Measurements from ENCODE around the gene PSMB11.

Gene PSMB11

GRCh38 chr14:23089498-23090253, 47.7 kb downstream of the PSMB11 start:
- no peak for DNase-seq

GRCh38 chr14:23090254-23090636, 48.2 kb downstream of the PSMB11 start:
- DNase-seq = no peak

GRCh38 chr14:23091294-23092225, 49.5 kb downstream of the PSMB11 start:
- no peak for DNase-seq

DNA sequence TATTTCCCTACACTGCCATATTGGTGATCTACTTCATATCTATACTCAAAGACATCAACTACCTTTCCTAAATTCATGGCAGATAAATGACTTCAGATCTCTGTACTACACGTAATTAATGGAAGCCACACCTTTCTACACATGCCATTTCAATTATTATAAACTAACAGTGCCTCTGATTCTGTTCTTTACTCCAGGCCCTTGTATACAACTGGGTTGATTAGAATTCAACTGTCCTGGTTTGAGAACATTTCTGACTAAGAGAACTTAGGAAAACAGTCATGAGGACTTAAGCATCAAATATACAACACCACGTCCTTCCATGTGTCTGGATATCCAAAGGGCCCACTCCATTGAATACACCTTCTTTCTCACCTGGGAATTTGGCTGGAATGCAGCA, 51.1 kb downstream of the PSMB11 start:
- DNase-seq = no peak

GRCh38 chr14:23093526-23093925, 51.5 kb downstream of the PSMB11 start:
- DNase-seq = no peak

Measured in MV-4-11 (cell line).